ENCODE results near the gene TMEM238. TPM values are rescaled to one million over a fixed set of nuclear protein-coding genes. Genes with fewer than 3 reads are reported as not detected.
A peak's percentile ranks its signal among the peaks of the same experiment; 100 is the strongest.

TMEM238 gene
- total and polyA plus RNA-seq, 9 donors = 0.10 to 31.2 (median 2.5) TPM; not detected in 1

DNA sequence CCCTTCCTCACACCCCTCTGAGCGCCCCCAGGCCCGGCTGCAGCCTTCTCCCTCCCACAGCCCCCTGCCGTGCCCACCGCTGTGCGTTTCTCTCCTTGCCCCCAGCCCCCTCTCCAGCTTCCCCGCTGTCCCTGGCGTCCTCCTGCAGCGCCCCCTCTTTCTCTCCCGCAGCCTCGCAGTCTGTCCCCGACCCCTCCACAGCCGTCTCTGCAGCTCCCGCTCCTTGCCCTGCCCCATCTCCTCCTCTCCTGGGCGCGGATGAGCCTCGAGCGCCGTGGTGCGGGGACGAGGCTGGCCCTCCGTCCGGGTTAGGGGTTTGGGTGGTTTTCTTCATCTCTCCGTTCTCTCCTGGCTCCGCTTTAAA is 43.3 kb downstream of the TMEM238 start:
- intact Hi-C loops (cut with DNase I) = loop anchor here in 1 of 4 donors (5.0 kb wide), 1 partner anchor 42 kb away; the partner anchor contains the start of gene TMEM238
- DNase-seq = peak in 2 of 5 donors; percentile 35 to 54
- Histone ChIP-seq H3K9me3 (no peaks in the 10 kb centered on the region), H3K27me3 (no peaks in the 10 kb centered on the region), H3K4me3 (peak overlapping the region; percentile 93), H3K36me3 (no peaks in the 10 kb centered on the region), H3K4me1 (ENCODE audit: insufficient read depth) (peaks cover 9% of the 10 kb centered on the region), H3K27ac (peak overlapping the region in 1 of 2 donors; percentile 70)
- TF ChIP-seq, protein P1, sequence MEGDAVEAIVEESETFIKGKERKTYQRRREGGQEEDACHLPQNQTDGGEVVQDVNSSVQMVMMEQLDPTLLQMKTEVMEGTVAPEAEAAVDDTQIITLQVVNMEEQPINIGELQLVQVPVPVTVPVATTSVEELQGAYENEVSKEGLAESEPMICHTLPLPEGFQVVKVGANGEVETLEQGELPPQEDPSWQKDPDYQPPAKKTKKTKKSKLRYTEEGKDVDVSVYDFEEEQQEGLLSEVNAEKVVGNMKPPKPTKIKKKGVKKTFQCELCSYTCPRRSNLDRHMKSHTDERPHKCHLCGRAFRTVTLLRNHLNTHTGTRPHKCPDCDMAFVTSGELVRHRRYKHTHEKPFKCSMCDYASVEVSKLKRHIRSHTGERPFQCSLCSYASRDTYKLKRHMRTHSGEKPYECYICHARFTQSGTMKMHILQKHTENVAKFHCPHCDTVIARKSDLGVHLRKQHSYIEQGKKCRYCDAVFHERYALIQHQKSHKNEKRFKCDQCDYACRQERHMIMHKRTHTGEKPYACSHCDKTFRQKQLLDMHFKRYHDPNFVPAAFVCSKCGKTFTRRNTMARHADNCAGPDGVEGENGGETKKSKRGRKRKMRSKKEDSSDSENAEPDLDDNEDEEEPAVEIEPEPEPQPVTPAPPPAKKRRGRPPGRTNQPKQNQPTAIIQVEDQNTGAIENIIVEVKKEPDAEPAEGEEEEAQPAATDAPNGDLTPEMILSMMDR (IDR thresholded peaks at IDR 0.05) = no peak
- TF ChIP-seq POLR2A (IDR thresholded peaks at IDR 0.05) = no peak
- no peak for TF ChIP-seq EP300 (IDR thresholded peaks at IDR 0.05)
- 1 to 3% (median 2%) methylated on average over 24 of the region's 24 CpGs for WGBS, 3 donors

- intact Hi-C loops (cut with DNase I) = loop anchor here in 1 of 4 donors (5.0 kb wide), 1 partner anchor 42 kb away; the partner anchor contains the start of gene TMEM238
- Histone ChIP-seq H3K9me3 (no peaks in the 10 kb centered on the region), H3K36me3 (no peaks in the 10 kb centered on the region), H3K4me1 (ENCODE audit: insufficient read depth) (peaks cover 9% of the 10 kb centered on the region), H3K27ac (peak overlapping the region; percentile 64 to 70), H3K4me3 (peak overlapping the region; percentile 93), H3K27me3 (no peaks in the 10 kb centered on the region)
- WGBS, 3 donors = 2% methylated on average over 39 to 44 of the region's 44 CpGs
- DNase-seq = peak in 3 of 5 donors; percentile 35 to 64 (median 59)
- TF ChIP-seq EP300 (IDR thresholded peaks at IDR 0.05) (no peak), POLR2A (IDR thresholded peaks at IDR 0.05) (no peak)
- TF ChIP-seq, protein P1 (IDR thresholded peaks at IDR 0.05) = no peak
Observed at GRCh38 chr19:55339889-55340783, 44.0 kb downstream of the TMEM238 start.

GRCh38 chr19:55339105-55339888 is 44.8 kb downstream of the TMEM238 start, which contains the start of gene KMT5C:
KMT5C (plus strand) TSS chr19:55339876; CDS start chr19:55341937, 2,061 bp downstream.
- Histone ChIP-seq H3K36me3 (no peaks in the 10 kb centered on the region), H3K4me1 (ENCODE audit: insufficient read depth) (peaks cover 9% of the 10 kb centered on the region)
- TF ChIP-seq EP300 (IDR thresholded peaks at IDR 0.05) (no peak), POLR2A (IDR thresholded peaks at IDR 0.05) (peak; percentile 87)
- TF ChIP-seq, protein P1 (IDR thresholded peaks at IDR 0.05) = peak; percentile 36 to 85 (median 77)

GRCh38 chr19:55336101-55336500 is 48.0 kb downstream of the TMEM238 start:
- TF ChIP-seq POLR2A (IDR thresholded peaks at IDR 0.05) (no peak), EP300 (IDR thresholded peaks at IDR 0.05) (no peak)
- TF ChIP-seq, protein P1 (IDR thresholded peaks at IDR 0.05) = no peak
- no peaks in the 10 kb centered on the region for H3K27me3 ChIP-seq
- H3K9me3 ChIP-seq = no peaks in the 10 kb centered on the region
- H3K4me1 ChIP-seq (ENCODE audit: insufficient read depth) = peaks cover 6% of the 10 kb centered on the region
- 63 to 75% (median 66%) methylated on average over 7 of the region's 7 CpGs for WGBS, 3 donors
- intact Hi-C loops (cut with DNase I) = no loop called here
- no peak for DNase-seq
- H3K4me3 ChIP-seq = no peak overlapping the region
- H3K36me3 ChIP-seq = no peaks in the 10 kb centered on the region
- H3K27ac ChIP-seq = no peak overlapping the region

More at GRCh38 chr19:55339105-55339888, 44.8 kb downstream of the TMEM238 start, which contains the start of gene KMT5C:
- Histone ChIP-seq H3K4me3 (peak within 1 kb of the TSS; percentile 93), H3K9me3 (no peaks in the 10 kb centered on the region), H3K27me3 (no peaks in the 10 kb centered on the region), H3K27ac (peak within 1 kb of the TSS; percentile 66 to 70)
- WGBS, 3 donors = 0% methylated on average over 60 to 63 of the region's 63 CpGs
- intact Hi-C loops (cut with DNase I) = no loop called here
- DNase-seq = peak; percentile 100
